ENCODE data around the gene CPEB4.

- TF ChIP-seq EZH2 (IDR thresholded peaks at IDR 0.05; ENCODE audit: borderline replicate concordance, low read length), result no peak
- TF ChIP-seq, protein P1, sequence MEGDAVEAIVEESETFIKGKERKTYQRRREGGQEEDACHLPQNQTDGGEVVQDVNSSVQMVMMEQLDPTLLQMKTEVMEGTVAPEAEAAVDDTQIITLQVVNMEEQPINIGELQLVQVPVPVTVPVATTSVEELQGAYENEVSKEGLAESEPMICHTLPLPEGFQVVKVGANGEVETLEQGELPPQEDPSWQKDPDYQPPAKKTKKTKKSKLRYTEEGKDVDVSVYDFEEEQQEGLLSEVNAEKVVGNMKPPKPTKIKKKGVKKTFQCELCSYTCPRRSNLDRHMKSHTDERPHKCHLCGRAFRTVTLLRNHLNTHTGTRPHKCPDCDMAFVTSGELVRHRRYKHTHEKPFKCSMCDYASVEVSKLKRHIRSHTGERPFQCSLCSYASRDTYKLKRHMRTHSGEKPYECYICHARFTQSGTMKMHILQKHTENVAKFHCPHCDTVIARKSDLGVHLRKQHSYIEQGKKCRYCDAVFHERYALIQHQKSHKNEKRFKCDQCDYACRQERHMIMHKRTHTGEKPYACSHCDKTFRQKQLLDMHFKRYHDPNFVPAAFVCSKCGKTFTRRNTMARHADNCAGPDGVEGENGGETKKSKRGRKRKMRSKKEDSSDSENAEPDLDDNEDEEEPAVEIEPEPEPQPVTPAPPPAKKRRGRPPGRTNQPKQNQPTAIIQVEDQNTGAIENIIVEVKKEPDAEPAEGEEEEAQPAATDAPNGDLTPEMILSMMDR (conservative IDR thresholded peaks at IDR 0.05 in 1 of 2, IDR thresholded peaks at IDR 0.05 in 1 of 2; ENCODE audit: extremely low read depth in 1 of 2, insufficient read depth in 1 of 2, low read depth in 1 of 2, low read length in 2 of 2), result no peak
These were observed 3.6 kb upstream of the CPEB4 start for GRCh38 chr5:173884402-173885053.
